HG03521 (cell line): ENCODE results near the gene C19orf53.
"Not testable (repeated sequence)": the region's sequence is repeated elsewhere in the genome, so short reads cannot be mapped to it uniquely, and the experiment has no call there.

Experiments used
- ATAC-seq: cut with Tn5 transposase; IDR thresholded peaks from one replicate; pipeline ENCODE4 v1.9.1; 2021; ENCODE audit warnings: mild to moderate bottlenecking, moderate library complexity; ENCODE audit not compliant: unreplicated experiment

The C19orf53 gene

GRCh38 chr19:13774217-13775191, at the start of gene C19orf53:
C19orf53 (plus strand) TSS chr19:13774456; CDS start chr19:13774478, 22 bp downstream.
- peak; percentile 83 for ATAC-seq

GRCh38 chr19:13726323-13726722, 47.9 kb upstream of the C19orf53 start:
- ATAC-seq: no peak

GRCh38 chr19:13727798-13728197, 46.5 kb upstream of the C19orf53 start:
- no peak for ATAC-seq

GRCh38 chr19:13729859-13730258, 44.4 kb upstream of the C19orf53 start:
- no peak for ATAC-seq

GRCh38 chr19:13731147-13731964, 42.9 kb upstream of the C19orf53 start:
- ATAC-seq: peak; percentile 98

GRCh38 chr19:13732337-13732736, 41.9 kb upstream of the C19orf53 start:
- no peak for ATAC-seq

- no peak for ATAC-seq
These were observed 39.5 kb upstream of the C19orf53 start for GRCh38 chr19:13734751-13735150.

GRCh38 chr19:13738073-13738472, 36.2 kb upstream of the C19orf53 start:
- ATAC-seq: no peak

GRCh38 chr19:13741893-13742292, 32.4 kb upstream of the C19orf53 start:
- no peak for ATAC-seq

GRCh38 chr19:13742756-13743155, 31.5 kb upstream of the C19orf53 start:
- no peak for ATAC-seq

GRCh38 chr19:13744174-13744573, 30.1 kb upstream of the C19orf53 start:
- ATAC-seq: no peak

GRCh38 chr19:13747098-13747453, 27.2 kb upstream of the C19orf53 start:
- ATAC-seq: no peak

GRCh38 chr19:13748169-13748828, 26.0 kb upstream of the C19orf53 start:
- no peak for ATAC-seq

- ATAC-seq: no peak
These were observed 22.8 kb upstream of the C19orf53 start for GRCh38 chr19:13751436-13751835.

GRCh38 chr19:13753622-13754021, 20.6 kb upstream of the C19orf53 start:
- not testable (repeated sequence) for ATAC-seq

- no peak for ATAC-seq
These were observed 18.0 kb upstream of the C19orf53 start for GRCh38 chr19:13756210-13756609.

GRCh38 chr19:13757805-13758772, 16.2 kb upstream of the C19orf53 start:
- no peak for ATAC-seq

- ATAC-seq: no peak
These were observed 15.5 kb upstream of the C19orf53 start for GRCh38 chr19:13758795-13759194.

GRCh38 chr19:13761423-13761822, 12.8 kb upstream of the C19orf53 start:
- ATAC-seq: no peak

GRCh38 chr19:13762635-13763235, 11.5 kb upstream of the C19orf53 start:
- ATAC-seq: no peak
